ENCODE results near the gene FIBCD1. TPM values are rescaled to one million over a fixed set of nuclear protein-coding genes. Genes with fewer than 3 reads are reported as not detected.

FIBCD1 gene
- total RNA-seq, 1 experiment from 2014 or later, result 7.1 TPM

DNA sequence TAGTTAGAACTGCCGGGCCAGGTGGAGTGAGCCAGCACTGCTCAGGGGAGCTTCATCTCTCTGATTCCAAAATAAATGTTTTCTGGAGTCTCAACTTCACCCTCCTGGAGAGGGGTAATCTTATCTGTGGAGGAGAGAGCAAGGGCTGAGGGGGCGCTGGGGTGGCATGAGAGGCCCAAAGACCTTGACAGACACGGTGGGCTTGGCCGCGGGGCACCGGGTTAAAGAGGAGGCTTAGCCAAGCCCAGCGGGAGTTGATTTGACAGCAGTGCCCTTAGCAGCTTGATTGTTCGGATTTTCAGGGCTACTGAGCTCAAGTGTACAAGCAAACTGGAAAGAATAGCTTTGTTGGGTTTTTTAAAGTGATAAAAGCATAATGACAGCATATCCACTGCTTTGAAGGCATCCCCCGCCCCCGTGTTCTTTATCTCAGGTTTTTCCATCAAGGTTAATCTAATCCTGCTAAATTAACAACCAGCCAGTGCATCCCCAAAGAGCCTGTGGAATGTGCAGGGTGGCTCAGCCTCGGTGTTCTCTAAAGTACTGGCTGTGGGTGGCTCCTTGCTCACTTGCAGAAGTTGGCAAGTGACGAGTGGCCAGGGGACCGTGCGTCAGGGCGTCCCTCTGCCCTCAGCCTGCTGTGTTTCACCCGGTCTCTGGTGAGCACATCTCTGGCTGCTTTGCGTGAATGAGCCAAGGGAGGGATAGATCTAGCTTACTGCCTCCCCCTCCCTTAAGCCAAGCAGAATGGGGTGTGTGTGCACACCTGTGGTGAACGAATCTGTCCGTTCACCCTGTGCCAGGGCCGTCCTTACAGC is 48.0 kb downstream of the FIBCD1 start:
- no peaks in the 10 kb centered on the region for H3K27me3 ChIP-seq (ENCODE audit: insufficient read depth, low read length)
- H3K14ac ChIP-seq (ENCODE audit: insufficient read depth, low read length), result no peak overlapping the region
- no peak overlapping the region for H2BK5ac ChIP-seq (ENCODE audit: insufficient read length, low read length)
- TF ChIP-seq, protein P1, sequence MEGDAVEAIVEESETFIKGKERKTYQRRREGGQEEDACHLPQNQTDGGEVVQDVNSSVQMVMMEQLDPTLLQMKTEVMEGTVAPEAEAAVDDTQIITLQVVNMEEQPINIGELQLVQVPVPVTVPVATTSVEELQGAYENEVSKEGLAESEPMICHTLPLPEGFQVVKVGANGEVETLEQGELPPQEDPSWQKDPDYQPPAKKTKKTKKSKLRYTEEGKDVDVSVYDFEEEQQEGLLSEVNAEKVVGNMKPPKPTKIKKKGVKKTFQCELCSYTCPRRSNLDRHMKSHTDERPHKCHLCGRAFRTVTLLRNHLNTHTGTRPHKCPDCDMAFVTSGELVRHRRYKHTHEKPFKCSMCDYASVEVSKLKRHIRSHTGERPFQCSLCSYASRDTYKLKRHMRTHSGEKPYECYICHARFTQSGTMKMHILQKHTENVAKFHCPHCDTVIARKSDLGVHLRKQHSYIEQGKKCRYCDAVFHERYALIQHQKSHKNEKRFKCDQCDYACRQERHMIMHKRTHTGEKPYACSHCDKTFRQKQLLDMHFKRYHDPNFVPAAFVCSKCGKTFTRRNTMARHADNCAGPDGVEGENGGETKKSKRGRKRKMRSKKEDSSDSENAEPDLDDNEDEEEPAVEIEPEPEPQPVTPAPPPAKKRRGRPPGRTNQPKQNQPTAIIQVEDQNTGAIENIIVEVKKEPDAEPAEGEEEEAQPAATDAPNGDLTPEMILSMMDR (conservative IDR thresholded peaks at IDR 0.05), result no peak
- Mint-ChIP-seq H3K36me3 (ENCODE audit: insufficient read depth in 1 of 3, low read depth in 3 of 3) (peaks cover 11 to 48% (median 26%) of the 10 kb centered on the region in 3 experiments), H3K27me3 (ENCODE audit: low read depth) (no peaks in the 10 kb centered on the region; the same call in 1 of the 2 replicates), H3K9me3 (no peaks in the 10 kb centered on the region; a peak in 1 of 5 replicates), H3K27ac (peak overlapping the region in 1 of 3 experiments; percentile 61; a peak in 1 of 7 replicates), H3K4me3 (no peak overlapping the region; a peak in 1 of 5 replicates), H3K4me1 (peaks cover 2 to 10% of the 10 kb centered on the region in 2 experiments; a peak in 1 of 4 replicates)
- H3K79me2 ChIP-seq (ENCODE audit: insufficient read depth, low read length), result no peaks in the 10 kb centered on the region
- no peak overlapping the region for H4K5ac ChIP-seq (ENCODE audit: insufficient read length, low read depth, low read length)
- no peaks in the 10 kb centered on the region for H3K4me1 ChIP-seq (ENCODE audit: insufficient read depth, low read length)
- no peak overlapping the region for H3K56ac ChIP-seq (ENCODE audit: insufficient read length, low read depth, low read length)
- H3K23ac ChIP-seq (ENCODE audit: insufficient read length, low read depth, low read length), result no peak overlapping the region
- H3T11ph ChIP-seq (ENCODE audit: low read length), result no peak overlapping the region
- H2AFZ ChIP-seq (ENCODE audit: low read length), result no peak overlapping the region
- no peak overlapping the region for H2BK120ac ChIP-seq (ENCODE audit: low read depth, low read length, poor library complexity, severe bottlenecking)
- H2BK20ac ChIP-seq (ENCODE audit: low read depth, low read length, poor library complexity, severe bottlenecking), result no peak overlapping the region
- H3K79me1 ChIP-seq (ENCODE audit: insufficient read depth, low read depth, low read length, poor library complexity, severe bottlenecking), result no peaks in the 10 kb centered on the region
- no peaks in the 10 kb centered on the region for H3K23me2 ChIP-seq (ENCODE audit: insufficient read length, low read depth, low read length, poor library complexity, severe bottlenecking)
- no peak overlapping the region for H3K4ac ChIP-seq (ENCODE audit: low read depth, low read length)
- no peak overlapping the region for H3K4me2 ChIP-seq (ENCODE audit: insufficient read depth, insufficient read length, low read length)
- H2AK5ac ChIP-seq (ENCODE audit: insufficient read length, low read length), result no peak overlapping the region
- no peak for DNase-seq
- H4K20me1 ChIP-seq (ENCODE audit: control insufficient read depth, insufficient read depth, insufficient read length), result no peaks in the 10 kb centered on the region
- no peak overlapping the region for H3K18ac ChIP-seq (ENCODE audit: insufficient read length, low read depth, low read length)
- H3K27ac ChIP-seq (ENCODE audit: insufficient read length, low read depth, low read length), result no peak overlapping the region
- H2BK12ac ChIP-seq (ENCODE audit: insufficient read length, low read depth, low read length), result no peak overlapping the region
- H3K9ac ChIP-seq (ENCODE audit: extremely low read depth, insufficient read length, low read length), result no peak overlapping the region
- H2BK15ac ChIP-seq (ENCODE audit: low read depth, low read length), result no peak overlapping the region
- no CpG with 5 or more reads among the region's 20 CpGs for WGBS (ENCODE audit: extremely low coverage, insufficient read length, low lambda C conversion rate)
- no peaks in the 10 kb centered on the region for H3K9me3 ChIP-seq (ENCODE audit: control insufficient read depth, low read depth, low read length)
- no peak overlapping the region for H4K8ac ChIP-seq (replicated peaks; ENCODE audit: insufficient read length, low read depth, low read length)
- no peak overlapping the region for H4K91ac ChIP-seq (ENCODE audit: insufficient read length, low read depth, low read length)

Measured in H9 (cell line).